ENCODE data around the gene CPSF3. TPM values are rescaled to one million over a fixed set of nuclear protein-coding genes. Genes with fewer than 3 reads are reported as not detected.

The CPSF3 gene
- total RNA-seq, 1 donor = 38.4 TPM

DNA sequence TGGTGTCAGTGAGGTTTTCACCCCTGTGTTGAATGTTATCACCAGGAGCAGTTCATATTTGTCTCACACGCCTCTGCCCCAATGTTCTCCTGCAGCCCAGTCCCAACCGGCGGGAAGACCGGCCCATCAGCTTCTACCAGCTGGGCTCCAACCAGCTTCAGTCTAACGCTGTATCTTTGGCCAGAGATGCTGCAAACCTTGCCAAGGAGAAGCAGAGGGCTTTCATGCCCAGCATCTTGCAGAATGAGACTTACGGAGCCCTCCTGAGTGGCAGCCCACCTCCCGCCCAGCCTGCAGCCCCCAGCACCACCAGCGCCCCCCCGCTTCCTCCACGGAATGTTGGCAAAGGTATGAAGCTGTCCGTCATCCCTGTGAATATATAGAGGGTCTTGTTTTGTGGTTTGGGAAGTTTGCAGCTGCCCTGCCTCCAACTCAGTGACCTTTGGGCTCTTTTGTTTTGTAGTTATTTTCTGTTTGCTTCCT, 35.2 kb upstream of the CPSF3 start:
- Histone ChIP-seq H3K36me3 (ENCODE audit: insufficient read depth, low read length) (peaks cover 75% of the 10 kb centered on the region), H3K4me2 (ENCODE audit: insufficient read depth, low read length) (no peak overlapping the region), H3K9me3 (ENCODE audit: low read depth, low read length) (no peaks in the 10 kb centered on the region), H4K20me1 (ENCODE audit: insufficient read depth, low read length) (no peaks in the 10 kb centered on the region), H3K79me2 (ENCODE audit: insufficient read depth, low read length) (no peaks in the 10 kb centered on the region), H3K27ac (ENCODE audit: low read depth, low read length) (no peak overlapping the region), H2AFZ (ENCODE audit: low read length) (no peak overlapping the region), H3K4me3 (ENCODE audit: insufficient read depth, low read length) (no peak overlapping the region), H3K27me3 (ENCODE audit: insufficient read depth, low read length) (no peaks in the 10 kb centered on the region), H3K4me1 (ENCODE audit: insufficient read depth, low read length) (no peaks in the 10 kb centered on the region)
- peak; percentile 22 for DNase-seq (ENCODE audit: insufficient read length, low spot score, missing footprints)
- TF ChIP-seq, protein P1, sequence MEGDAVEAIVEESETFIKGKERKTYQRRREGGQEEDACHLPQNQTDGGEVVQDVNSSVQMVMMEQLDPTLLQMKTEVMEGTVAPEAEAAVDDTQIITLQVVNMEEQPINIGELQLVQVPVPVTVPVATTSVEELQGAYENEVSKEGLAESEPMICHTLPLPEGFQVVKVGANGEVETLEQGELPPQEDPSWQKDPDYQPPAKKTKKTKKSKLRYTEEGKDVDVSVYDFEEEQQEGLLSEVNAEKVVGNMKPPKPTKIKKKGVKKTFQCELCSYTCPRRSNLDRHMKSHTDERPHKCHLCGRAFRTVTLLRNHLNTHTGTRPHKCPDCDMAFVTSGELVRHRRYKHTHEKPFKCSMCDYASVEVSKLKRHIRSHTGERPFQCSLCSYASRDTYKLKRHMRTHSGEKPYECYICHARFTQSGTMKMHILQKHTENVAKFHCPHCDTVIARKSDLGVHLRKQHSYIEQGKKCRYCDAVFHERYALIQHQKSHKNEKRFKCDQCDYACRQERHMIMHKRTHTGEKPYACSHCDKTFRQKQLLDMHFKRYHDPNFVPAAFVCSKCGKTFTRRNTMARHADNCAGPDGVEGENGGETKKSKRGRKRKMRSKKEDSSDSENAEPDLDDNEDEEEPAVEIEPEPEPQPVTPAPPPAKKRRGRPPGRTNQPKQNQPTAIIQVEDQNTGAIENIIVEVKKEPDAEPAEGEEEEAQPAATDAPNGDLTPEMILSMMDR (IDR thresholded peaks at IDR 0.05; ENCODE audit: extremely low read depth, low read depth, low read length) = no peak

DNA sequence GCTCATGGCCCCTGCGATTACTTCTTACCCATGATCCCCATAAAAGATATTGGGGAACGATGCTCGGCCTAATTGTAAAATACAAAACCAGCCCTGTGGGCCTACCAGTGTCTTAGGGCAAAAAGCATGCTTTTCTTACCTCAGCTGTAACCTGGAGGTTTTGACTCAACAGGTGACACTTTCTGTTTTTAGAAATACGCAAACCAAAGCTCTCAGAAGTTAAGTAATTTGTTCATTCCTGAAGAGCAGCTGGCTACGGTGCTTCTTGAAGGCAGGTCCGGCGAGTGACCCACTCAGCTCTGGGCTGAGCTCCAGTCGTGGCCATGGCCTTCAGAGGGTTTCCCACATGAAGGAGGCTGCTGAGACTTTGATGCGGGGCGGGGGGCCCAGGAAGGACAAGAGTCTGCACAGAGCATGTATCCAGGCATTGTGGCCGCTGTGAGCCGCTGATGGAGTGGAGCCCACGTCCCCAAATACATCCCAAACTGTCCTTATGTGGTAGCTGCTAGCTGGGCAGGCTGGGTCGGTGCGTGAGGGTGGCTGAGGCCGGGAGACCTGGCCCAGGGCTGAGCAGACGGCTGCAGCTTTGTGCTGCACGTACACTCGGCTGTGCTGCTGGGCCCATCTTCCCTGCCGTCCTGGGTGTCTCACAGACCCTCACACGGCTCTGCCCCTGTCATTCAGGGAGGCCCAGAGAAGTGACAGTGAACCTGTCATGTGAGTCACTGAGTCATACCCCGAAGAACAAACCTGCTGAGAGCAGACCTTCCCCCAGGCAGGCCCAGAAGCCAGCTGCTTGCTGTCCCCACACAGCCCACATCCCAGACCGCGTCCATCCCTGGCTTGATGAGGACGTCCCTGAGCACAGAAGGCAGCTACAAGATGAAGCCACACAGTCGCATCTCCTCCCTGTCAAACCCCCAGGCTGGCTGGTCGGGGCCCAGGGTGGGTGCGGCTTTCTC, 34.2 kb upstream of the CPSF3 start:
- Histone ChIP-seq H2AFZ (ENCODE audit: low read length) (no peak overlapping the region), H4K20me1 (ENCODE audit: insufficient read depth, low read length) (no peaks in the 10 kb centered on the region), H3K27ac (ENCODE audit: low read depth, low read length) (no peak overlapping the region), H3K4me3 (ENCODE audit: insufficient read depth, low read length) (no peak overlapping the region), H3K4me2 (ENCODE audit: insufficient read depth, low read length) (no peak overlapping the region), H3K36me3 (ENCODE audit: insufficient read depth, low read length) (peaks cover 77% of the 10 kb centered on the region), H3K27me3 (ENCODE audit: insufficient read depth, low read length) (no peaks in the 10 kb centered on the region), H3K9me3 (ENCODE audit: low read depth, low read length) (no peaks in the 10 kb centered on the region), H3K4me1 (ENCODE audit: insufficient read depth, low read length) (no peaks in the 10 kb centered on the region), H3K79me2 (ENCODE audit: insufficient read depth, low read length) (no peaks in the 10 kb centered on the region)
- TF ChIP-seq, protein P1 (IDR thresholded peaks at IDR 0.05; ENCODE audit: extremely low read depth, low read depth, low read length) = no peak
- peak; percentile 74 for DNase-seq (ENCODE audit: insufficient read length, low spot score, missing footprints)

DNA sequence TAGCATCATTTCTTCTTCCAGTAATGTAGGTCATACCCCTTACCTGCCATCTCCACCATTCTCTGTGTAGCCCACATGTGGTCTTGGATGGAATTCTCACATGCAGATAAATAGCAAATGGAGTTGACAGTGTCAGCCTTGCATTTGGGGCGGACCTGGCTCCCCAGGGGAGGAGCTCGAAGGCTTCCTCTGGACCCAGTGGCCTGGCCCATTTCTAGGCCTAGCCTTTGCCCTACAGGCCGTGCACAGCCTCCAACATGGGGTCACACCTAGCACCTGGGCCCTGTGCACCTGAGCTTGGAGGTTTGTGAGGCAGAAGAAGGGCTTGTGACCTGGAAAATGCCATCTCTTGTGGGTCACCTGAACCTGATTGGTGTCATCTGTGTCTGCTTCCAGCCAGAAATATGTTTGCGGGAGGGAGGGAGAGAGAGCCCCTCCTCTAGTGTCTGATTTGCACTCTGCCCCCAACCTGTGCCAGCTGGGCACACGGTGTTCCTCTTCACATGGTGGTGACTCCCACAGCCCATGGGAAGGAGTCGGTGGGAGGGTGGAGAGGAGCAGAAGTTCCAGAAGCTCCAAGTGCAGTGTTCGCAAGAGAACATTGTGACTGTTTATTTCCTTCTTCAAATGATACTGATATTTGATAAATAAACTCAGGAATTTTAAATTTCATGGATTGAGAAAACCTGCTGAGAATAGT, 33.2 kb upstream of the CPSF3 start:
- TF ChIP-seq, protein P1 (IDR thresholded peaks at IDR 0.05; ENCODE audit: extremely low read depth, low read depth, low read length) = no peak
- no peaks in the 10 kb centered on the region for H4K20me1 ChIP-seq (ENCODE audit: insufficient read depth, low read length)
- no peak overlapping the region for H3K4me3 ChIP-seq (ENCODE audit: insufficient read depth, low read length)
- DNase-seq (ENCODE audit: insufficient read length, low spot score, missing footprints) = peak; percentile 22
- no peak overlapping the region for H2AFZ ChIP-seq (ENCODE audit: low read length)
- no peak overlapping the region for H3K4me2 ChIP-seq (ENCODE audit: insufficient read depth, low read length)
- H3K79me2 ChIP-seq (ENCODE audit: insufficient read depth, low read length) = no peaks in the 10 kb centered on the region
- H3K9me3 ChIP-seq (ENCODE audit: low read depth, low read length) = no peaks in the 10 kb centered on the region
- H3K36me3 ChIP-seq (ENCODE audit: insufficient read depth, low read length) = peaks cover 75% of the 10 kb centered on the region
- no peaks in the 10 kb centered on the region for H3K27me3 ChIP-seq (ENCODE audit: insufficient read depth, low read length)
- no peaks in the 10 kb centered on the region for H3K4me1 ChIP-seq (ENCODE audit: insufficient read depth, low read length)
- no peak overlapping the region for H3K27ac ChIP-seq (ENCODE audit: low read depth, low read length)

DNA sequence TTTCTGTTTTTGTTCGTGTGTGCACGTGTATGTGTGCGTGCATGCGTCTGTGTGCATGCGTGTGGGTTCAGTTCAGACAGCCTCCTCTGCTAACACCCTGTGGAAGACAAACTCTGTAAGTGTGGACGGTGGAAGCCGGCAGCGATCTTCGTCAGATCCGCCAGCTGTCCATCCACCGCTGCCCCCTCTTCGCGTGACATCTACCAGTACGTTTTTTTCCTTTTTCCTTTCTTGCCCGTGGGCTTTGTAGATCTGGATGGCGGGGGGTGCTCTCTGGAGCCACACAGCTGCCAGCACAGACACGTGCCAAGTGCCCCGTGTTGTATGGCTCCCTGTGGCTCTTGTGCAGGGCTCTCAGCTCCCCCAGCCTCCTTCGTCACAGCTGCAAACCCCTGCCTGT, 32.5 kb upstream of the CPSF3 start:
- Histone ChIP-seq H3K36me3 (ENCODE audit: insufficient read depth, low read length) (peaks cover 72% of the 10 kb centered on the region), H4K20me1 (ENCODE audit: insufficient read depth, low read length) (no peaks in the 10 kb centered on the region)

More for the DNA sequence above, 32.5 kb upstream of the CPSF3 start:
- DNase-seq (ENCODE audit: insufficient read length, low spot score, missing footprints) = peak; percentile 48
- no peaks in the 10 kb centered on the region for H3K4me1 ChIP-seq (ENCODE audit: insufficient read depth, low read length)
- H3K4me3 ChIP-seq (ENCODE audit: insufficient read depth, low read length) = no peak overlapping the region
- H3K79me2 ChIP-seq (ENCODE audit: insufficient read depth, low read length) = no peaks in the 10 kb centered on the region
- no peaks in the 10 kb centered on the region for H3K27me3 ChIP-seq (ENCODE audit: insufficient read depth, low read length)
- H3K27ac ChIP-seq (ENCODE audit: low read depth, low read length) = no peak overlapping the region
- TF ChIP-seq, protein P1 (IDR thresholded peaks at IDR 0.05; ENCODE audit: extremely low read depth, low read depth, low read length) = no peak
- H2AFZ ChIP-seq (ENCODE audit: low read length) = no peak overlapping the region
- no peak overlapping the region for H3K4me2 ChIP-seq (ENCODE audit: insufficient read depth, low read length)
- H3K9me3 ChIP-seq (ENCODE audit: low read depth, low read length) = no peaks in the 10 kb centered on the region
